ENCODE data around the gene ITCH.
"Not testable (repeated sequence)": the region's sequence is repeated elsewhere in the genome, so short reads cannot be mapped to it uniquely, and the experiment has no call there.

ITCH gene

GRCh38 chr20:34420975-34421374 is 57.9 kb downstream of the ITCH start:
- DNase-seq (ENCODE audit: low spot score) = no peak

DNA sequence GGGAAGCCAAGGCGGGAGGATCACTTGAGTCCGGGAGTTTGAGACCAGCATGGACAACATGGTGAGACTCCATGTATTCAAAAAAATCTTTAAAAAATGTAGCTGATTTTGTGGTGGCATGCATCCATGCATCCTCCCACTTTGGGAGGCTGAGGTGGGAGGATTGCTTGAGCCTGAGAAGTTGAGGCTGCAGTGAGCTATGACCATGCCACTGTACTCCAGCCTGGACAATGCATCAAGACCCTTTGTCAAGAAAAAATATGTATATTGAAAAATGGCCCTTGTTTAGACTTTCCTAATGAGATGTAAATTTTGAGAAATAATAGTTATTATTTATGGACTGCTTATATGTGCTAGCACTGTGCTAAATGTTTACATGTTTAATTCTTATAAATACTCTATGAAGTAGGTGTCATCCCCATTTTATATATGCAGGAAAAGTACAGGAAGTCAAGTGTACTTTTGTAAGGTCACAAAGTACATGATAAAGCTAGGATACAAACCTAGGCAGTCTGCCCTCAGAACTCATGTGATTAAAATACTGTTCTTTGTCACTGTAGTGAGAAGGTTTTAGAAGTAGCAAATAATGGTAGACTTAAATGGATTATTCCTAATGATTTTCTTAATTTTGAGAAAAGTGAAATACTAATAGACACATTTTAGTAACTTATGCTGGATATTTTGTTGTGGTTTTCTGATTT is 58.8 kb downstream of the ITCH start:
- no peak for DNase-seq (ENCODE audit: low spot score)

DNA sequence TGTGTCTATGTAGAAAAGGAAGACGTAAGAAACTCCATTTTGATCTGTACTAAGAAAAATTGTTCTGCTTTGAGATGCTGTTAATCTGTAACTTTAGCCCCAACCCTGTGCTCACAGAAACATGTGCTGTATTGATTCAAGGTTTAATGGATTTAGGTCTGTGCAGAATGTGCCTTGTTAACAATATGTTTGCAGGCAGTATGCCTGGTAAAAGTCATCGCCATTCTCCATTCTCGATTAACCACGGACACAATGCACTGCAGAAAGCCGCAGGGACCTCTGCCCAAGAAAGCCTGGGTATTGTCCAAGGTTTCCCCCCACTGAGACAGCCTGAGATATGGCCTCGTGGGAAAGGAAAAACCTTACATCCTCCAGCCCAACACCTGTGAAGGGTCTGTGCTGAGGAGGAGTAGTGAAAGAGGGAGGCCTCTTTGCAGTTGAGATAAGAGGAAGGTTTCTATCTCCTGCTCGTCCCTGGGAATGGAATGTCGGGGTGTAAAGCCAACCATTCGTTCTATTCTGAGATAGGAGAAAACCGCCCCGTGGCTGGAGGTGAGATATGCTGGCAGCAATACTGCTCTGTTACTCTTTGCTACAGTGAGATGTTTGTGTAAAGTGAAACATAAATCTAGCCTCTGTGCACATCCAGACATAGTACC is 62.1 kb downstream of the ITCH start:
- not testable (repeated sequence) for DNase-seq (ENCODE audit: low spot score)

GRCh38 chr20:34426026-34426425 is 63.0 kb downstream of the ITCH start:
- DNase-seq (ENCODE audit: low spot score) = no peak

GRCh38 chr20:34427331-34427730 is 64.3 kb downstream of the ITCH start:
- no peak for DNase-seq (ENCODE audit: low spot score)

DNA sequence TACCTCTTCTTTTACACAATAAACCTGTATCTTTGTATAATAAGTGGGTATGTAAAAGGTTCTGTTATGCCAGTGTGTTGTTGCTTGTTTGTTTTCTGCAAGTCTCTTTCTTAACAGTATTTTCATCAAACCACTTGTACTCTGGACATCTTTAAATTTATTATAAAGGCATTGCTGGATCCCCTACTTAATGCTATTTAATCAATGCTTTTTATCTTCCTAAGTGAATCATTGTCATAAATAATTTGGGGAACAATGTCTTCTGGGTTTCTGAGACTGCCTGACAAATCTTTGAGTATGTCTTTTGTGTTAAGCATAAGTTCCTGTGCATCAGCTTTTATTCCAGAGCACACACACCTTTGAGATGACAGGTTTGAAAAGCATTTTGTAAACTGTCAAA is 64.7 kb downstream of the ITCH start:
- DNase-seq (ENCODE audit: low spot score) = no peak

DNA sequence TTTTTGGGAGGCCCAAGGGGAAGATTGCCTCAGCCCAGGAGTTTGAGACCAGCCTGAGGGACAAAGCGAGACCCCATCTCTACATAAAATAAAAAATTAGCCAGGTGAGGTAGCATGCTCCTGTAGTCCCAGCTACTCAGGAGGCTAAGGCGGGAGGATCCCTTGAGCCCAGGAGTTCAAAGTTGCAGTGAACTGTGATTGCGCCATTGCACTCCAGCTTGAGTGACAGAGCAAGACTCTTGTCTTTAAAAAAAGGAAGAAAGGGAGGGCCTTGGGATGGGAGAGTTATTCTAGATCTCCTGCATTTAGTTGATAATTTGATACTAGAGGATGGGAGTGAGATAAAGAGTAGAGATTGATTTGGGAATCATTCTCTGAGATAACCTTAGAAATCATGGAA is 68.1 kb downstream of the ITCH start:
- no peak for DNase-seq (ENCODE audit: low spot score)

GRCh38 chr20:34432663-34433062 is 69.6 kb downstream of the ITCH start:
- not testable (repeated sequence) for DNase-seq (ENCODE audit: low spot score)

GRCh38 chr20:34433391-34433790 is 70.3 kb downstream of the ITCH start:
- no peak for DNase-seq (ENCODE audit: low spot score)

- DNase-seq (ENCODE audit: low spot score) = no peak
These were observed 72.5 kb downstream of the ITCH start for GRCh38 chr20:34435589-34435988.

- no peak for DNase-seq (ENCODE audit: low spot score)
These were observed 74.4 kb downstream of the ITCH start for GRCh38 chr20:34437330-34437986.

- no peak for DNase-seq (ENCODE audit: low spot score)
These were observed 76.1 kb downstream of the ITCH start for GRCh38 chr20:34439168-34439567.

DNA sequence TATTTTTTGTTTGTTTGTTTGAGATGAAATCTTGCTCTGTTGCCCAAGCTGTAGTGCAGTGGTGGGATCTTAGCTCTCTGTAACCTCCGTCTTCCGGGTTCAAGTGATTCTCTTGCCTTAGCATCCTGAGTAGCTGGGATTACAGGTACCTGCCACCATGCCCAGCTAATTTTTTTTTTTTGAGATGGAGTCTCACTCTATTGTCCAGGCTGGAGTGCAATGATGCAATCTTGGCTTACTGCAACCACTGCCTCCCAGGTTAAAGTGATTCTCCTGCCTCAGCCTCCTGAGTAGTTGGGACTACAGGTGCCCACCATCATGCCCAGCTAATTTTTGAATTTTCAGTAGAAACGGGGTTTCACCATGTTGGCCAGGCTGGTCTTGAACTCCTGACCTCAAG is 78.3 kb downstream of the ITCH start:
- DNase-seq (ENCODE audit: low spot score) = not testable (repeated sequence)

- no peak for DNase-seq (ENCODE audit: low spot score)
These were observed 80.5 kb downstream of the ITCH start for GRCh38 chr20:34443546-34443945.

GRCh38 chr20:34445177-34446065 is 82.3 kb downstream of the ITCH start:
- no peak for DNase-seq (ENCODE audit: low spot score)

DNA sequence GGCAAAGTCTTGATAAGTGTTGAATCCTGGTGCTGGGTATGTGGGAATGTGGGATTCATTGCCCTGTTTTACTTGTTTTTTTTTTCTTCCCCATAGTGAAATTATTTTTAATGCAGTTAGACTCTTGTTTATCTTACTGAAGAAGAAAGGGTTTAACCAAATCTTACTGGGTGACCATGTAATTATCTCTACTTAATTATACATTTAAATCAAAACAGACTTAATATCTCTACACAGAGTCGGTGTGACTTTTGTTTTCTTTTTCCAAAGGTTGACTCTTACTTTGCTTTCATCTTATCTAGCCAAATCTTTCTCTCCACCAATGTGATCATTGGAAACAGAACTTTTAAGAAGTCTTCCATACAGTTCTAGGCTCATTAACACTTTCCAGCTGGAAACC is 85.4 kb downstream of the ITCH start:
- DNase-seq (ENCODE audit: low spot score) = no peak

- no peak for DNase-seq (ENCODE audit: low spot score)
These were observed 86.9 kb downstream of the ITCH start for GRCh38 chr20:34449674-34450592.

GRCh38 chr20:34452281-34452982 is 89.4 kb downstream of the ITCH start:
- no peak for DNase-seq (ENCODE audit: low spot score)

GRCh38 chr20:34458631-34459030 is 95.6 kb downstream of the ITCH start:
- DNase-seq (ENCODE audit: low spot score) = no peak

GRCh38 chr20:34459209-34459897 is 96.3 kb downstream of the ITCH start:
- DNase-seq (ENCODE audit: low spot score) = no peak

Measured in D341Med (cell line).